ENCODE measurements around the gene CEP128. TPM values are rescaled to one million over a fixed set of nuclear protein-coding genes. Genes with fewer than 3 reads are reported as not detected.

Gene CEP128
- total RNA-seq, 1 experiment from 2014 or later: 12.0 TPM

DNA sequence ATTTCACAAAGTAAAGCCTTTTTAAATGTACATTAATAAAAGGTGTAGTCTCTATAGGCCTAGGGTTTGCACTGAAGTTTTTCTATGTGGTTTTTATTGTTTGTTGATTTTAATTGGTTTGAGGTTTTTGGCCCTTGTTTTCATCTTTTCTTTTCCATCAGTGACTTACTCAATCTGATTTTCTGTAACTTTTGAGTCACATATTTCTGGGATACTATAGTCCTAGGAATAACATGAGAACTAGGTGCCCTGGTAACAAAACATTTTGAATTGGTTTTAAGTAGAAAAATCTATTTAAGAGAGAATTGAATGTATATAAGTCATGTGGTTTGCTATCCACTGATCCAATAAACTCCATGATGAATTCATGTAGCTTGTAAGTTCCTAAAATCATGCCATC, 311.9 kb downstream of the CEP128 start:
- ChIA-PET POLR2A (no interaction called here), CTCF (no interaction called here)
- DNase-seq (ENCODE audit: low spot score): no peak
- no peak for ATAC-seq
- Mint-ChIP-seq H3K27me3 (ENCODE audit: low read depth) (no peaks in the 10 kb centered on the region), H3K36me3 (no peaks in the 10 kb centered on the region), H3K4me3 (no peak overlapping the region), H3K9me3 (peaks cover 4% of the 10 kb centered on the region; the same call in 1 of the 2 replicates), H3K27ac (no peak overlapping the region), H3K4me1 (no peaks in the 10 kb centered on the region)
- TF ChIP-seq E2F5 (CRISPR knock-in tag; IDR thresholded peaks at IDR 0.05) (no peak), IRF2 (CRISPR knock-in tag; IDR thresholded peaks at IDR 0.05; ENCODE audit: borderline replicate concordance, low read depth) (no peak), CREM (CRISPR knock-in tag; IDR thresholded peaks at IDR 0.05) (no peak), ZNF512 (CRISPR knock-in tag; IDR thresholded peaks at IDR 0.05; ENCODE audit: borderline replicate concordance) (no peak), ZBTB21 (CRISPR knock-in tag; IDR thresholded peaks at IDR 0.05; ENCODE audit: borderline replicate concordance) (no peak), MXD4 (CRISPR knock-in tag; IDR thresholded peaks at IDR 0.05; ENCODE audit: borderline replicate concordance) (no peak), FOXK1 (CRISPR knock-in tag; IDR thresholded peaks at IDR 0.05) (no peak), ZNF263 (CRISPR knock-in tag; IDR thresholded peaks at IDR 0.05; ENCODE audit: low read depth) (no peak), NR3C1 (CRISPR knock-in tag; conservative IDR thresholded peaks at IDR 0.05; ENCODE audit: low read depth) (no peak), PREB (CRISPR knock-in tag; IDR thresholded peaks at IDR 0.05; ENCODE audit: borderline replicate concordance) (no peak), CBFB (CRISPR knock-in tag; IDR thresholded peaks at IDR 0.05; ENCODE audit: low read depth) (no peak), OVOL2 (CRISPR knock-in tag; IDR thresholded peaks at IDR 0.05; ENCODE audit: borderline replicate concordance) (no peak), GABPB1 (CRISPR knock-in tag; IDR thresholded peaks at IDR 0.05) (no peak), ZNF138 (CRISPR knock-in tag; conservative IDR thresholded peaks at IDR 0.05) (no peak), CREB1 (CRISPR knock-in tag; IDR thresholded peaks at IDR 0.05) (no peak), JAZF1 (CRISPR knock-in tag; IDR thresholded peaks at IDR 0.05) (no peak)
- TF ChIP-seq, protein P1, sequence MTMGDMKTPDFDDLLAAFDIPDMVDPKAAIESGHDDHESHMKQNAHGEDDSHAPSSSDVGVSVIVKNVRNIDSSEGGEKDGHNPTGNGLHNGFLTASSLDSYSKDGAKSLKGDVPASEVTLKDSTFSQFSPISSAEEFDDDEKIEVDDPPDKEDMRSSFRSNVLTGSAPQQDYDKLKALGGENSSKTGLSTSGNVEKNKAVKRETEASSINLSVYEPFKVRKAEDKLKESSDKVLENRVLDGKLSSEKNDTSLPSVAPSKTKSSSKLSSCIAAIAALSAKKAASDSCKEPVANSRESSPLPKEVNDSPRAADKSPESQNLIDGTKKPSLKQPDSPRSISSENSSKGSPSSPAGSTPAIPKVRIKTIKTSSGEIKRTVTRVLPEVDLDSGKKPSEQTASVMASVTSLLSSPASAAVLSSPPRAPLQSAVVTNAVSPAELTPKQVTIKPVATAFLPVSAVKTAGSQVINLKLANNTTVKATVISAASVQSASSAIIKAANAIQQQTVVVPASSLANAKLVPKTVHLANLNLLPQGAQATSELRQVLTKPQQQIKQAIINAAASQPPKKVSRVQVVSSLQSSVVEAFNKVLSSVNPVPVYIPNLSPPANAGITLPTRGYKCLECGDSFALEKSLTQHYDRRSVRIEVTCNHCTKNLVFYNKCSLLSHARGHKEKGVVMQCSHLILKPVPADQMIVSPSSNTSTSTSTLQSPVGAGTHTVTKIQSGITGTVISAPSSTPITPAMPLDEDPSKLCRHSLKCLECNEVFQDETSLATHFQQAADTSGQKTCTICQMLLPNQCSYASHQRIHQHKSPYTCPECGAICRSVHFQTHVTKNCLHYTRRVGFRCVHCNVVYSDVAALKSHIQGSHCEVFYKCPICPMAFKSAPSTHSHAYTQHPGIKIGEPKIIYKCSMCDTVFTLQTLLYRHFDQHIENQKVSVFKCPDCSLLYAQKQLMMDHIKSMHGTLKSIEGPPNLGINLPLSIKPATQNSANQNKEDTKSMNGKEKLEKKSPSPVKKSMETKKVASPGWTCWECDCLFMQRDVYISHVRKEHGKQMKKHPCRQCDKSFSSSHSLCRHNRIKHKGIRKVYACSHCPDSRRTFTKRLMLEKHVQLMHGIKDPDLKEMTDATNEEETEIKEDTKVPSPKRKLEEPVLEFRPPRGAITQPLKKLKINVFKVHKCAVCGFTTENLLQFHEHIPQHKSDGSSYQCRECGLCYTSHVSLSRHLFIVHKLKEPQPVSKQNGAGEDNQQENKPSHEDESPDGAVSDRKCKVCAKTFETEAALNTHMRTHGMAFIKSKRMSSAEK (CRISPR knock-in tag; IDR thresholded peaks at IDR 0.05; ENCODE audit: borderline replicate concordance): no peak
- TF ChIP-seq, protein P2, sequence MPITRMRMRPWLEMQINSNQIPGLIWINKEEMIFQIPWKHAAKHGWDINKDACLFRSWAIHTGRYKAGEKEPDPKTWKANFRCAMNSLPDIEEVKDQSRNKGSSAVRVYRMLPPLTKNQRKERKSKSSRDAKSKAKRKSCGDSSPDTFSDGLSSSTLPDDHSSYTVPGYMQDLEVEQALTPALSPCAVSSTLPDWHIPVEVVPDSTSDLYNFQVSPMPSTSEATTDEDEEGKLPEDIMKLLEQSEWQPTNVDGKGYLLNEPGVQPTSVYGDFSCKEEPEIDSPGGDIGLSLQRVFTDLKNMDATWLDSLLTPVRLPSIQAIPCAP (CRISPR knock-in tag; IDR thresholded peaks at IDR 0.05): no peak

DNA sequence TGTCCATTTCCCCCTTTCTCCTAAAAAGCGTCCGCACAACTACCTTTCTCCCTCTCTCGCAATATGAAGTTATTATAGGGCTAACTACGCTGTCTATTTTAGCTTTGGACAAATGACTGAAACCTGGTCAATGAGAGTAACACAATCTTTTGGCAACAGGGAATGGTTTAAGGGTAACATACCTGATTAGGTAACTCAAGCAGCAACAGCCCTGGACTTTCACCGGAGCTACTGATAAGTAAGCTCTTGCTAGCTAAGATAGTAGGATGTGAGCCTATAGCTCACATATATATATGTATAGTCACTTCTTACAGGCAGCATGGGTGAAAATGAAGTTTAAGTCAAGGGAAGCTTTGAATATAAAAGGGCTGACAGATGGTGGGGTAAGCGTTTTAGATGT, 313.0 kb downstream of the CEP128 start:
- no peak for DNase-seq (ENCODE audit: low spot score)
- no peak overlapping the region for H3K27ac Mint-ChIP-seq
- H3K36me3 Mint-ChIP-seq: no peaks in the 10 kb centered on the region
- ATAC-seq: no peak
- ChIA-PET POLR2A (no interaction called here), CTCF (no interaction called here)
- H3K9me3 Mint-ChIP-seq: peaks cover 9% of the 10 kb centered on the region
- no peaks in the 10 kb centered on the region for H3K27me3 Mint-ChIP-seq (ENCODE audit: low read depth)
- no peaks in the 10 kb centered on the region for H3K4me1 Mint-ChIP-seq
- no peak overlapping the region for H3K4me3 Mint-ChIP-seq
- TF ChIP-seq ESRRA (CRISPR knock-in tag; IDR thresholded peaks at IDR 0.05; ENCODE audit: borderline replicate concordance) (no peak), NFE2L1 (CRISPR knock-in tag; IDR thresholded peaks at IDR 0.05) (no peak), FOXP1 (CRISPR knock-in tag; IDR thresholded peaks at IDR 0.05; ENCODE audit: borderline replicate concordance) (no peak), ATF3 (CRISPR knock-in tag; conservative IDR thresholded peaks at IDR 0.05) (no peak)
- TF ChIP-seq, protein P3, sequence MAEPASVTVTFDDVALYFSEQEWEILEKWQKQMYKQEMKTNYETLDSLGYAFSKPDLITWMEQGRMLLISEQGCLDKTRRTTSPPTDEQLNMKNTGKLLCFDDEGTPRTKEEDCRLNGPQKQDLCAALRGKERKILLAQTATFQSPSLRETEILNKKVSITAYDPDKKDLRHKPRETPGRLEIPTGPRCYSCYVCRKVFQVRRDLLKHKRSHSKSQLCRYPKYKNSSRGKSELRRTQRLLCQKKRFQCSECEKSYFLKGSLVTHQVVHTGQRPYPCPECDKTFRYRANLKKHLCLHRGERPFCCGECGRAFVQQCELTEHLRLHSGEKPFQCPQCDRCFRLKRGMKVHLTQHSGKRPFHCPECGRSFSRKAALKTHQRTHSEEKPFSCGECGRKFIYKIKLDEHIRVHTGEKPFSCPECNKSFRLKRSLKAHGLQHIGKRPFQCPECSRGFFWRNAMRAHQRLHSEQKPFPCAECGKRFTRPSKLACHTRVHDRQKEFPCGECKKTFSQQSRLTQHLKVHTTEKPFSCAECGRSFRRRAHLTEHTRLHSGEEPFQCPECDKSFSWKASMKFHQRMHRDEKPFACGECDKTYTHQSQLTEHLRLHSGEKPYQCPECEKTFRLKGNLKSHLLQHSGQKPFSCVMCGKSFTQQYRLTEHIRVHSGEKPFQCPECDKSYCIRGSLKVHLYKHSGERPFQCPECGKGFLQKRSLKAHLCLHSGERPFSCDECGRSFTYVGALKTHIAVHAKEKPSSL (CRISPR knock-in tag; conservative IDR thresholded peaks at IDR 0.05): no peak

All from WTC11 (cell line).